H1 (cell line): ENCODE data around the gene CCDC15. TPM values are rescaled to one million over a fixed set of nuclear protein-coding genes. Genes with fewer than 3 reads are reported as not detected.

Experiments used
- CTCF ChIA-PET: fragments of 300-600 bp; sonication (Branson Sonifier 250); formaldehyde crosslinking; loops from one replicate; lab custom pipeline; 2021; ENCODE audit not compliant: partially characterized antibody; lab: Charles Lee
- POLR2A ChIA-PET: fragments of 300-600 bp; sonication (Branson Sonifier 250); formaldehyde crosslinking; loops from one replicate; lab custom pipeline; 2021; ENCODE audit warnings: inconsistent platforms; ENCODE audit not compliant: partially characterized antibody; lab: Charles Lee
- DNase-seq, 2 experiments: peaks; one replicate each; pipeline versions ENCODE4 v3.0.0 to v3.0.0-alpha.2; 2010 to 2022; ENCODE audit warnings: low spot score in 2 of 2, low read depth in 1 of 2, mixed read lengths in 1 of 2
- FAIRE-seq: peaks from 2 replicates; lab custom pipeline; 2011; peaks lifted over from hg19 to GRCh38; lab: Jason Lieb, UNC
- H2AFZ ChIP-seq: 2 replicates; pipeline ENCODE4 v1.8.1; 2012; ENCODE audit warnings: low read length, inconsistent platforms
- H2AK5ac ChIP-seq: 2 replicates; pipeline ENCODE4 v1.6.1; 2013; ENCODE audit warnings: low read depth, low read length
- H2BK120ac ChIP-seq: replicated peaks from 2 replicates; pipeline ENCODE3; 2013; ENCODE audit warnings: low read depth, low read length, inconsistent platforms
- H2BK12ac ChIP-seq: 2 replicates; pipeline ENCODE4 v1.6.1; 2013; ENCODE audit warnings: low read depth, low read length
- H2BK15ac ChIP-seq: 2 replicates; pipeline ENCODE4 v1.6.1; 2013; ENCODE audit warnings: low read length
- H2BK20ac ChIP-seq: 2 replicates; pipeline ENCODE4 v1.6.1; 2013; ENCODE audit warnings: low read length
- H2BK5ac ChIP-seq: 2 replicates; pipeline ENCODE4 v1.6.1; 2013; ENCODE audit warnings: low read depth, low read length
- H3K14ac ChIP-seq: 2 replicates; pipeline ENCODE4 v1.6.1; 2013; ENCODE audit warnings: inconsistent platforms; ENCODE audit not compliant: insufficient read length
- H3K18ac ChIP-seq: 2 replicates; pipeline ENCODE4 v1.6.1; 2013; ENCODE audit warnings: low read length; ENCODE audit errors: extremely low read depth
- H3K23ac ChIP-seq: 2 replicates; pipeline ENCODE4 v1.6.1; 2013; ENCODE audit warnings: inconsistent platforms; ENCODE audit not compliant: insufficient read length
- H3K23me2 ChIP-seq: 2 replicates; pipeline ENCODE4 v1.6.1; 2013; ENCODE audit warnings: low read depth, low read length
- H3K27ac ChIP-seq: 2 replicates; pipeline ENCODE4 v1.6.1; 2011; ENCODE audit warnings: low read depth, low read length, inconsistent platforms
- H3K27me3 ChIP-seq, 4 experiments: replicated peaks in 1 of 4; 1 replicate in 1 of 4; 2 replicates in 3 of 4; pipeline versions ENCODE4 v1.6.1 to v1.8.1; 2011 to 2013; ENCODE audit warnings: low read length in 3 of 4, mild to moderate bottlenecking in 3 of 4, inconsistent platforms in 2 of 4, mixed read lengths in 2 of 4, moderate library complexity in 1 of 4; ENCODE audit not compliant: control insufficient read depth in 3 of 4, insufficient read depth in 3 of 4; ENCODE audit errors: extremely low read depth in 1 of 4
- H3K36me3 ChIP-seq, 4 experiments: 2 replicates each; pipeline versions ENCODE4 v1.6.1 to v1.8.1; 2011 to 2013; ENCODE audit warnings: mild to moderate bottlenecking in 4 of 4, low read length in 3 of 4, moderate library complexity in 2 of 4, control low read depth in 1 of 4, inconsistent platforms in 1 of 4; ENCODE audit not compliant: insufficient read depth in 4 of 4, control insufficient read depth in 2 of 4
- H3K4ac ChIP-seq: replicated peaks from 2 replicates; pipeline ENCODE3; 2013; ENCODE audit warnings: low read length, low read depth, mixed read lengths, inconsistent platforms; ENCODE audit not compliant: insufficient read length
- H3K4me1 ChIP-seq, 4 experiments: replicated peaks in 1 of 4; 1 replicate in 1 of 4; 2 replicates in 3 of 4; pipeline versions ENCODE4 v1.6.1 to v1.8.1; 2011 to 2013; ENCODE audit warnings: low read length in 3 of 4, inconsistent platforms in 2 of 4, mixed read lengths in 1 of 4; ENCODE audit not compliant: insufficient read depth in 4 of 4, control insufficient read depth in 3 of 4
- H3K4me2 ChIP-seq, 2 experiments: 2 replicates each; pipeline versions ENCODE4 v1.6.1 to v1.8.1; 2011 to 2013; ENCODE audit warnings: low read depth in 2 of 2, low read length in 2 of 2, control low read depth in 1 of 2, inconsistent platforms in 1 of 2, mild to moderate bottlenecking in 1 of 2; ENCODE audit not compliant: insufficient read depth in 1 of 2
- H3K4me3 ChIP-seq, 4 experiments: fragments of 200-600, 300-600 bp in 1 of 4; sonication (generic), shearing (Covaris generic), sonication (Bioruptor Twin) in 1 of 4; 2 replicates each; pipeline versions ENCODE4 v1.5.1 to v1.8.1; 2011 to 2016; ENCODE audit warnings: low read length in 4 of 4, low read depth in 3 of 4, control low read depth in 2 of 4, inconsistent platforms in 2 of 4, mild to moderate bottlenecking in 2 of 4, mixed read lengths in 1 of 4, moderate library complexity in 1 of 4; ENCODE audit not compliant: insufficient read depth in 2 of 4; ENCODE audit errors: extremely low read depth in 1 of 4
- H3K56ac ChIP-seq: replicated peaks from 2 replicates; pipeline ENCODE3; 2013; ENCODE audit warnings: low read depth, mild to moderate bottlenecking, mixed read lengths, low read length, inconsistent platforms; ENCODE audit not compliant: insufficient read length
- H3K79me1 ChIP-seq: 2 replicates; pipeline ENCODE4 v1.6.1; 2013; ENCODE audit warnings: low read depth, low read length, control low read depth
- H3K79me2 ChIP-seq, 2 experiments: 2 replicates each; pipeline versions ENCODE4 v1.6.1 to v1.8.1; 2012 to 2013; ENCODE audit warnings: low read length in 2 of 2, mild to moderate bottlenecking in 2 of 2, inconsistent platforms in 1 of 2; ENCODE audit not compliant: insufficient read depth in 2 of 2, control insufficient read depth in 1 of 2
- H3K9ac ChIP-seq, 4 experiments: replicated peaks in 1 of 4; 1 replicate in 1 of 4; 2 replicates in 3 of 4; pipeline versions ENCODE4 v1.6.1 to v1.8.1; 2011 to 2013; ENCODE audit warnings: low read depth in 3 of 4, low read length in 3 of 4, control low read depth in 2 of 4, mild to moderate bottlenecking in 2 of 4, moderate library complexity in 2 of 4, inconsistent platforms in 1 of 4; ENCODE audit errors: extremely low read depth in 1 of 4
- H3K9me3 ChIP-seq, 2 experiments: 2 replicates each; pipeline versions ENCODE4 v1.6.1 to v1.8.1; 2012 to 2013; ENCODE audit warnings: mild to moderate bottlenecking in 2 of 2, moderate library complexity in 2 of 2, control low read depth in 1 of 2, inconsistent platforms in 1 of 2, low read depth in 1 of 2, low read length in 1 of 2, mixed read lengths in 1 of 2; ENCODE audit not compliant: insufficient read depth in 2 of 2
- H4K20me1 ChIP-seq, 2 experiments: replicated peaks in 1 of 2; 2 replicates each; pipeline versions ENCODE3 to v1.8.1; 2011 to 2013; ENCODE audit warnings: inconsistent platforms in 2 of 2, low read length in 2 of 2, mild to moderate bottlenecking in 1 of 2; ENCODE audit not compliant: insufficient read depth in 2 of 2, control insufficient read depth in 1 of 2
- H4K5ac ChIP-seq: 2 replicates; pipeline ENCODE4 v1.6.1; 2013; ENCODE audit warnings: low read length, low read depth, mixed read lengths, inconsistent platforms; ENCODE audit not compliant: insufficient read length
- H4K8ac ChIP-seq: 2 replicates; pipeline ENCODE4 v1.8.0; 2013; ENCODE audit warnings: mild to moderate bottlenecking, moderate library complexity, low read length, inconsistent platforms; ENCODE audit not compliant: insufficient read depth; ENCODE audit errors: extremely low read depth
- H4K91ac ChIP-seq: replicated peaks from 2 replicates; pipeline ENCODE3; 2013; ENCODE audit warnings: low read length, mixed read lengths, inconsistent platforms; ENCODE audit not compliant: insufficient read length
- BRCA1 ChIP-seq: IDR thresholded peaks from 2 replicates; pipeline ENCODE4 v1.6.1; 2012; ENCODE audit warnings: low read depth, low read length, improper control_type of control experiment
- CHD1 ChIP-seq: IDR thresholded peaks from 2 replicates; pipeline ENCODE4 v1.6.1; 2012; ENCODE audit warnings: low read depth, low read length, improper control_type of control experiment
- CTCF ChIP-seq, 3 experiments: IDR thresholded peaks; 1 replicate in 2 of 3; 2 replicates in 1 of 3; pipeline versions ENCODE4 v1.5.1 to v1.6.1; 2011; ENCODE audit warnings: low read length in 3 of 3, mild to moderate bottlenecking in 3 of 3, inconsistent platforms in 2 of 3, low read depth in 1 of 3, moderate library complexity in 1 of 3; ENCODE audit not compliant: insufficient read depth in 1 of 3; ENCODE audit errors: control extremely low read depth in 1 of 3
- EGR1 ChIP-seq: IDR thresholded peaks from 2 replicates; pipeline ENCODE4 v1.6.1; 2011; ENCODE audit warnings: low read depth, low read length, borderline replicate concordance
- MAFK ChIP-seq: IDR thresholded peaks from 2 replicates; pipeline ENCODE4 v1.6.1; 2012; ENCODE audit warnings: low read depth, mild to moderate bottlenecking, improper control_type of control experiment, low read length
- RBBP5 ChIP-seq: IDR thresholded peaks from 2 replicates; pipeline ENCODE4 v1.7.1; 2012; ENCODE audit warnings: low read depth, mild to moderate bottlenecking, inconsistent platforms, low read length, moderate library complexity, borderline replicate concordance
- WGBS, 2 experiments: shearing (Covaris generic) in 1 of 2; methylation state at CpG; one replicate each; pipeline versions ENCODE4 v1.1.6 to v1.1.7; 2013 to 2015; ENCODE audit warnings: low lambda C conversion rate in 2 of 2, mixed read lengths in 2 of 2, inconsistent platforms in 1 of 2, low coverage in 1 of 2, missing lambda C conversion rate in 1 of 2; ENCODE audit not compliant: insufficient replicate concordance in 2 of 2, insufficient coverage in 1 of 2, insufficient read length in 1 of 2; ENCODE audit errors: extremely low coverage in 1 of 2, missing lambda C conversion rate in 1 of 2; 5-methylcytosine and 5-hydroxymethylcytosine counted together
- polyA plus RNA-seq, 7 experiments: library from polyadenylated mRNA; depleted of rRNA in 3 of 7; stranded (reverse) in 5 of 7; unstranded in 2 of 7; fragments of >200 nt in 5 of 7; fragments of 200-250 nt in 2 of 7; gene quantifications; 1 replicate in 5 of 7; 2 replicates in 1 of 7; 4 replicates in 1 of 7; pipeline versions ENCODE4 v1.2.1 to v1.2.3, GENCODE V29; 2011 to 2013; ENCODE audit warnings: missing spikeins in 2 of 7, mixed read lengths in 2 of 7
- total RNA-seq: library from RNA; stranded (reverse); fragmentation: NEBNext Ultra II Directional; extraction: Animal tissue kit (Norgen Biotek cat#: 25700); gene quantifications from 2 replicates; pipeline ENCODE4 v1.2.1, GENCODE V29; 2021

Gene CCDC15
- total and polyA plus RNA-seq, 2 of the 8 experiments (the other 6 are each of a cell fraction or from before 2014, with no cell fraction given) = 1.5 to 3.1 TPM

- FAIRE-seq = no peak
- H4K20me1 ChIP-seq = no peaks in the 10 kb centered on the region
- no peaks in the 10 kb centered on the region for H3K36me3 ChIP-seq
- H3K18ac ChIP-seq = no peak overlapping the region
- no peak overlapping the region for H4K91ac ChIP-seq
- ChIA-PET POLR2A (no interaction called here), CTCF (interaction anchor here (1.8 kb wide), 1 partner anchor 41 kb away, joined by 5 read pairs; no protein-coding TSS in a partner anchor)
- H3K4me3 ChIP-seq = no peak overlapping the region
- H3K56ac ChIP-seq = no peak overlapping the region
- no peak overlapping the region for H2BK20ac ChIP-seq
- H2AFZ ChIP-seq = no peak overlapping the region
- H2BK12ac ChIP-seq = no peak overlapping the region
- H3K79me2 ChIP-seq = no peaks in the 10 kb centered on the region
- H3K79me1 ChIP-seq = no peaks in the 10 kb centered on the region
- no peak overlapping the region for H4K8ac ChIP-seq
- H3K9me3 ChIP-seq = no peaks in the 10 kb centered on the region
- no peak overlapping the region for H4K5ac ChIP-seq
- no peak overlapping the region for H2AK5ac ChIP-seq
- WGBS, 2 experiments = 88% methylated on average over 4 of the region's 4 CpGs; no CpG with 5 or more reads in 1 of the 2 experiments
- no peaks in the 10 kb centered on the region for H3K27me3 ChIP-seq
- H3K4me2 ChIP-seq = no peak overlapping the region
- no peak overlapping the region for H2BK120ac ChIP-seq
- no peak overlapping the region for H2BK5ac ChIP-seq
- DNase-seq = no peak
- no peaks in the 10 kb centered on the region for H3K4me1 ChIP-seq
- no peak overlapping the region for H3K23ac ChIP-seq
- H3K9ac ChIP-seq = no peak overlapping the region
- H3K4ac ChIP-seq = no peak overlapping the region
- H2BK15ac ChIP-seq = no peak overlapping the region
- no peak overlapping the region for H3K27ac ChIP-seq
- TF ChIP-seq CHD1 (no peak), EGR1 (no peak), RBBP5 (no peak), BRCA1 (no peak), CTCF (IDR thresholded peaks at IDR 0.05; ENCODE audit: control extremely low read depth in 1 of 3, insufficient read depth in 1 of 3, low read depth in 1 of 3, low read length in 3 of 3) (no peak), MAFK (no peak)
- no peak overlapping the region for H3K14ac ChIP-seq
- no peaks in the 10 kb centered on the region for H3K23me2 ChIP-seq
Observed at GRCh38 chr11:125049164-125049792, 95.3 kb downstream of the CCDC15 start.
